Activated CD4-positive, alpha-beta T cell treated with anti-CD3 and anti-CD28 coated beads for 48 hours (primary cell): ENCODE results near the gene INTS12.

Source experiments
- DNase-seq: peaks from one replicate; pipeline ENCODE4 v3.0.0-alpha.2; 2020

INTS12 gene

DNA sequence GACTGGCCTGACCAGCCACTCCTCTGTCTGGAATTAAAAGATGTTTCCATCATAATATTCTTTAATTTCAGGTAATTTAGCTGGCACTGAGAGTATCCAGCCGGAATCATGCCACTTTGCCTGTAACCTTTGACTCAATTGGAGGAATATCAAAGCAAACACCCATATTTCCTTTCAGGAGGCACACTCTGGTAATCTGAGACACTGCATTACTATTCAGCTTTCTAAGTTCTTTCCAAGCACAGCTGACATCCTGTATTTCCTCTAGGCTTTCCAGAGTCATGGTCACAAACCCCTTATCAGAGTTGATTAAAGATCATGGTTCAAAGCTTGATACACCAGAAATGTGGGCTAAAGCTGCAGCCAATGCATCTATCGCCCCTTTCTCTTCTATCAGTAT is 29.3 kb downstream of the INTS12 start:
- DNase-seq, result no peak

DNA sequence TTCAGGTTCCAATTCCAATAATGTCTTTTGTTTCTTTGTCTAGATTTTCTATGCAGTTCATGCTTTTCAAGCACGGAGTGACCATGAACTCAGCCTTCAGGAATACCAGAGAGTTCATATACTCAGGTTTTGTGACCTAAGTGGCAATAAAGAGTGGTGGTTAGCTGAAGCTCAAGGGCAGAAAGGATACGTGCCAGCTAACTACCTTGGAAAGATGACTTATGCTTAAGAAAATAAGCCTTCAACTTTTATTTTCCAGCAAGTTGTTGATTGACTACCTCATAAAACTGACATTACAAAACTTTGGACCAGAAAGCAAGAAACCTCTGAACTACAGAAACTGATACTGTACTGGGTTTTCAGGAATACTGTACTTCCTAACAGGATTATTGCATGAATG is 30.8 kb downstream of the INTS12 start:
- no peak for DNase-seq

DNA sequence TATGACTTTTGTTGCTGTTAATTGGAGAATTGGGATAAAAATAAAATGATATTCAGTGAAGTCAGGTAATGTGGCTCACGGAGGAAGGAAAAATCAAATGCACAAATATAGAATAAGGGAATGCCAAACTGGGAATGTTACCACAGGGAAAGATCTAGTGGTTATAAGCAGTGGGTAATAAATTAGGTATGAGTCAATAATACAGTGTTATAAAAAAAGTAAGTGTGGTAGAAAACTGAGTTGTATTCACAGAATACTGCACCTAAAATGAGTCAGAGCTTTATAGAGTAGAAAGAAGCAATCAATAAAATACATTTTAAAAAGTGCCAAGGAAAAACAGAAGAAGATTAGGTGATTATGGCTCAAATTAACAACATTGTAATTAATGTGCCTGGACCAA is 34.5 kb downstream of the INTS12 start:
- DNase-seq, result no peak

DNA sequence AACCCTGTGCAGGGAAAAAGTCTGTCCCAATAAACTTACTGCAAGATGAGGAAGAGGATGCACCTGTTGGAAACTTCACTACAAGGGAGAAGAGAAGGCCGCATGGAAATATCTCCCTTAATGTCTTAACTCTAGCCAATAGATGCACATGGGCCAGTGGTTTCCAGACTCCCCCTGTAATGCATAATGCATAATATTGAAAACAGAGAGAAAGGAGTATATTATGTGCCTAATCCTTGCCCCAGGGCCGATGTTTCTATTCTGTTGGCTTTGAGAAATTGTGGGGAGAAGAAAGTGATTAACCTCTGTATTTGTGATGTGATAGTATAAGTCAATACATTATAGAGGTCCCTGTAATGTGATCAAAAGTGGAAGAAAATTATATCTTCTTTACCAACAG is 37.2 kb downstream of the INTS12 start:
- no peak for DNase-seq

DNA sequence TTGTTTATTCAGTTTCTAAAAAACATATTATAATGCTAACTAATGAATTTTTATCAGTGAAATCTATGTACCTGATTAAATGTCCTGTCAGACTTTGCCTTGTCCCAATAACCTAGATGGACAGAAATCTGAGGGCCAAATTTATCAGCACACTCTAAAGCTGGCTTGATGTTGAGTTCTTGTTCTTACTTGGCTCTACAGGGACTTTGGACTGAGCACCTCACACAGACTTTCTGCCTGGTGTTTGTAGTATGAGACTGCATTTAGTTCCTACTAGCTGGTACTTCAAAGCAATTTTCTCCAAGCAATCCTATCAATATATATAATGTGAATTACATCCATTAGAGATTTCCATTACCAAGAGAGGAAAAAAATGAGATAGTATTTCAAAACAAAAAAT is 37.8 kb downstream of the INTS12 start:
- no peak for DNase-seq

DNA sequence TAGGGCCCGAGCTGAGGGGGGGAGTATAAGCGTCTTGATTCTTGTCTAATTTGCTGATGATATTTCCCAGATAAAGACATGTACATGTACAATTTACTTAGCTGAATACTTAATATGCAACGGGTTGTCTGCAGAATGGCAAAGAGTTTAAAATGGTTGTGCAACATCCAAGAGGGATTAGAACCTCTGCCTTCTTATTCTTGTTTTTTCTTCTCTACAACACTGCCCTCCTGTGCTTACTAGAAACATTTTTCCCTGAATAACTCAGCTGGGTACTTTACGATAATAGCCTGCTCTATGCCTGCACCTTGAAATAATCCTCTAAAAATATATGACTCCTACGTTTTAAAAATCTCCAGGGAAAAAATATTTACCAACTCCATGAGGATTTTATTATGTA is 41.8 kb downstream of the INTS12 start:
- no peak for DNase-seq

DNA sequence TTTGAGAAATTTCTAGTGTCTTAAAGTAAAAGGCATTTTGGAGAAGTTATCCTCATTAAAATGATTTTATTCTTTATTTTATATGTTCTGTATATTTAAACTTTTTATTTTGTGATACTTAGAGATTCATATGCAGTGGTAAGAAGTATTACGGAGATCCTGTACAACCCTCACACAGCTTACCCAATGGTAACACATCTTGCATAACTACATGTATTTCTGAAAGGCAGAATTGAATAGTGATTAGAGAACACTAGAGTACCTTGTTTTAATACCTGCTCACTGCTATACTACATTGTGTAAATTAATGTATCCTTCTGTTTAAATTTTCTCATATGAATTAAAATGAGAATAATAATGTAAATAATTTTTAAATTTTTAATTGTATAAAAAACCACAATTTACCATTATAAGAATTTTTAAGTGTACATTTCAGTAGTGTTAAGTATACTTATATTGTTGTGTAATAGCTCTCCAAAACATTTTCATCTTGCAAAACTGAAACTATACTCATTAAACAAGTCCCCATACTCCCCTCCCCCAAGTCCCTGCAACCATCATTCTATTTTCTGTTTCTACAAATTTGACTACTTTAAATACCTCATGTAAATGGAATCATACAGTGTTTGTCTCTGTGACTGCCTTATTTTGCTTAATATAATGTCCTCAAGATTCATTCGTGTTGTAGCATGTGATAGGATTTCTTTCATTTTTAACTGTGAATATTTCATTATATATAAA is 45.4 kb downstream of the INTS12 start:
- DNase-seq, result no peak

DNA sequence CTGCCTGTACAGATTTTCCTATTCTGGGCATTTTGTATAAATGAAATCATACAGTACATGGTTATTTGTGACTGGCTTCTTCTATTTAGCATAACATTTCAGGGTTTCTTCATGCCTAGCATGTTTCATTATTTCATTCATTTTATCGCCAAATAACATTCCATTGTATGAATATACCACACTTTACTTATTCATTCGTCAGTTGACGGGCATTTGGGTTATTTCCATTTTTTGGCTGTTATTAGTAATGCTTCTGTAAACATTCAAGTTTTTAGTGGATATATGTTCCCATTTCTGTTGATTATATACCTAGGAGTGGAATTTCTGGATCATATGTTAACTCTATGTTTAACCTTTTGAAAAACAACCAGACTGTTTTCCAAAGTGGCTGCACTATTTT is 47.5 kb downstream of the INTS12 start:
- no peak for DNase-seq

DNA sequence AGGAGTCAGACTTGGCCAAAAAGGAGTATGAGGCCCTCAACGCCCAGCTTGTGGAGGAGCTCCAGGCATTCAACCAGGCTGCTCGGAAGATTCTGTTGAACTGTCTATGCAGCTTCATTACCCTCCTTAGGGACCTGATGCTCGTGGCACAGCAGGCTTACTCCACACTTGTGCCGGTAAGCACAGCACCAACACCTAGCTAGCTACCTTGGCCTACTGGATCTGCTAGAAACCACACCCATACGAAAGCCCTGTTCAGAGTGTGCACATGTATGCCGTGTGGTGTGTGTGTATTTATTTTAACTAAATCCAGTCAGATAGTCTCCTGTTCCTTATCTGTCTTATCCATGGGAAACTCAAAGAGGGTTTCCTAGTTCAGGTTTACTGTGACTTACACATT is 49.3 kb downstream of the INTS12 start:
- DNase-seq, result no peak

DNA sequence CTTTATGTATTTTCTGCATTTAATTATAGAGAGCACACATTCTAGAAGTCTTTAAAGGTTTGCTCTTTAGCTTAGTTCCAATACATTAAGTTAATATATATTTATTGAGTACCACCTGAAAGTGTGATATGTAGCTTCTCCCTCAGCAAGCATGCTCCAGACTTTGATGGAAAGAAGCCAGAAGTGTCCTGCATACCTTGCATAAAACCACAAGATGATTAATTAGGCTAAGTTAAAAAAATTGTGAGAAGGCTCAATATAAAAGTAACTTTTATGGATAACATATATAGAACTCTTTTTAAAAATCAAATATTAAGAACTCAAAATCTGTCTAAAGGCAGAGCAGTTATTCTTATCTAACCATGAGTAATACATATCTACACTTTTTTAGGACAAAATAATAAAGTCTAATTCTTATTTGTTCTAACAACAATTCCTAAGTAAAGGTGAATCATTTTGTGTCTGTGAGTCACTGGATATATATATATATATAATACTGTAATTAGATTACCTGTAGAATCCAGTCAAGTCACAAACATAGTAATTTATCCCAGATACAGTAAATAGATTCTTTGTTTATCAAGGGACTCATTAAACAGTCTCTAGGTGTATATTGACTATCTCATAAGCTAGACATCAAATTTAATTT is 51.2 kb downstream of the INTS12 start:
- DNase-seq, result no peak

DNA sequence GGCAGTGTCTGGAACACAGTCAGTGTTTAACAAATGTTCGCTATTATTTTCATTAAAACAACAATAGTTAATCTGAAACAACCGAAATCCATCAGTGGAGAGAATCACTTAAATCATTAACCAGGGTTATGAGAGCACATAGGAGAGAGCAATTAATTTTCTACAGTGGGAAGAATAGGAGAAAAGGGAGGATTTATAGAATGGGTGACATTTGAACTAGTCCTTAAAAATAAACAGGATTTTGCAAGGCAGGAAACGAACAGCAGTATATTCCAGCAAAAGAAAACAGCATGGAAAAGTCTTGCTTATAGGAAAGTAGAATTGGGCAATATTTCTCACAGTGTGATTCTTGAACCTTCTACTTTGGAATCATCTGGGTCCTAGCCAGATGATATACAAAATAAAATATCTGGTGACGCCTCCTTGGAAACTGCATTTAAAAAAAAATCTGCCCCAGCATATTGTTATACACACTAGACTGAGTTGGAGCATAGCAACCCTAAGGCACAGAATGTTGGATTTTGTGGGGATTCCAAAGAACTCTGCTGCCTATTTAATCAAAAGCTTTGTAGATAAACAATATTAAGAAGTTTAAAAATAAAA is 56.1 kb downstream of the INTS12 start:
- DNase-seq, result no peak

DNA sequence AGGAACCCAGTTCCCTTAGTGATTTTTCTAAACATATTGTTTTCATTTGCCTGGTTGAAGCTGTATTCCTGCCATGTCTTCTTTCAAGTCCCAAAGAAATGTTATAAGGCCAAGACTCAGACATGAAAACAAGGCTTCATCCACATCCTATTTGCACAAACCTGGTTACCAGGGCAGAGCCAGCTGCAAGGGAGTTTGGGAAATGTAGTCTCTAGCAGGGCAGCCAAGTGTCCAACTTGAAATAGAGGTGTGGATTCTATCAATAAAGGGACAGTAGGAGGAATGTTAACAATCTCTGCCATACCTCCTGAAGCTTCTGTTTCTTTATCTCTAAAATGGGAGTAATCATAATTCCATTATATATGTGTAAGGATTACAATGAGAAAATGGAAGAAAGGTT is 56.6 kb downstream of the INTS12 start:
- no peak for DNase-seq

DNA sequence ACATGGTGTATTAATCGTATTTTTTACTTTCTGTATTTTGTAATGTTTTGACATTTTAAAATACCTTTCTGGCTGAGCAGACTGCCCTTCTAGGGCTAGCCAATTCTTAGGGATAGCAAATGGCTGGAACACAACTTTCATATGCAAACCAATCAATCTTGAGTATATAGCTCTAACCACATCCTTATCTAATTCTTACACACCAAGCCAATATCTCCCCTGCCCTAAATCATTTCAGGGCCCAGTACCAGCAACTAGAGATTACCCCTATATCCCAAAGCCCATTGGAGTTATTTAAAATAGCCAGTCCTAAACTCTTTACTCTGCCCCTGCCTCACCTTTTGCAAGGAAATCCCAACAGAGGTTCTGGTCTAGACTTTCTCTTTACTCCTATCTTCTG is 58.3 kb downstream of the INTS12 start:
- no peak for DNase-seq

DNA sequence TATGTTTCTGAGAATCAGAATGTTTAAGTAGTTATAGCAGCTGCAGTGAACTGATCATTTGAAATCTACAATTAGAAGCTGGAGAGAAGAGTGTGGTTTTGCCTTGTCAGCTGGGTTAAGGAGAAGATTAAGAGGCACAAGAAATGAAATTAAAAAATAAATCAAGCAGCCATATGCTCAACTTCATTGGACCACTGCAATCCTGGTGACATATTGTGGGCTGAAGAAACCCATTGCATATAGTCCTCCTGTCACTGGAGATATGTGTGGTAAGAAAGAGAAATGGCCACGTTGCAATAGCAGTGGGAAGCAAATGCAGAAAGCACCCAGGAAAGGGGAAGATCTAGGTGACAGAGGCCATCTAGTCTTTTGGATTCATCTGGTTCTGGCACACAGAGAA is 63.0 kb downstream of the INTS12 start:
- no peak for DNase-seq

DNA sequence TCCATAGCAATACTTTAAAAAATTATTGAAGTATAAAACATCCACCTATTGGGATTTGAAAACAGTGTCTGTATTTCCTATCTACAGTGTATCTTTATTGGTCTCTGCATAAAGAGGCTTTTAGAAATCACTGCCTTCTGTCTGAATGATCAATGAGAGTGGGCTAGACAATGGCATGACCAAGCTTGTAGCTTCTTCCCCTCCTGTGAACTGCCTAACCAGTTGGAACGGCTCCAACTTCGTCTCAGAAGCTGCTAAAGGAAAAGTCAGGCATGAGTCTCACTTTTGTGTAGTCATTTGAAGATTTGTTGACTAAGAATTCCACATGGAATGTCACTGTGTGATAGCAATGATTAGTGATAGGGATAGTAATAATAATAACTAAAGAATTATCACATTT is 64.2 kb downstream of the INTS12 start:
- DNase-seq, result no peak

DNA sequence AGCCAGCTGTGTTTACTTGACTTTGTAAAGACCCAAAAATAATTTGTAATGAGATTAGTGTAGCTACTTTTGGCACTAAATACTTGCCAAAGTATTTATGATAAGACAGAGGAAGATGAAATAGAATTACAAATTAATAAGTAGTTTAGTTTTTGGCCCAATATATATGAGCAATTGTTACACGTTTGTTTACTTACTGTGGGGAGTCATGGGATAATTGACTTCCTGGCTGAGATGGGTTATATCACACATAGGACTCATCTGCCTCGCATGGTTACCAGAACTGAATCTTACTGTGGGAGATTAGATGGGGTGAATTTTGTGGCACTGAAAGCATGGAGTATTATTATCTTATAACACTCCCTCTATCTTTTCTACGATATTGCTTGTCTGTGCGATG is 66.6 kb downstream of the INTS12 start:
- DNase-seq, result no peak

DNA sequence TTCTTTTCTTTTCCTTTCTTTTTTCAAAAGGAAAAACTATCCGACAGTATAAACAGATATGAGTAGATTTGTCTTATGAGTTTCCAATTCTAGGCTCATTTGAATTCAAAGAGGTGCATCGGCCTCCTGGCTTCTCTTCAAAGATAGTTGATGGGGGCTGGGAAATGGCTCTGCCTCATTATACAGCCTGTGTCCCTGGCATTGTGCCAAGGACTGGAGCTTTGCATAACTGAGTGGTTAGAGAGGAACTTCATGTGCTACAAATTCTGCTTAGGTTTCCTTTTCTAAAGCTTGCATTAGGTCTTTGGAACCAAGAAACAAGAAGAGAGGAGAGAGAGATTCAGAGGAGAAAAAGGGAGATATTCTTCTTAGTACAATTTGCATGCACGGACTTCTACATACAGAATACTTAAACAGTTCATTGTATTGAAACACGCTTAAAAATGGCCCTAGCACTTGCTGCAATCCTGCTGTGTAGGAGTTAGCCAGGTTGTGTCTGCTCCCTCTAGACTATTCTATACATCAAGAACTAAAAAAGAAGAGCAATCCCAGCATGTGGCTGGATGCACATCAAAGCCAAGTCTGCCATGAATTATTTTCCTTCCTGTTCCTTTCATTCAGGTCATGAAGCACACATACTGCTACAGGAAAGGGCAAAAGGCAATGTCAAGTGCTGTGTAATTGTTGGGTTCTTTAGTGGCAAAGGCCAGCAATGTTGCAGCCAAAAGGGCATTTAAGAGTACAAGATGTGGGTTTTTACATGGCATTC is 70.9 kb downstream of the INTS12 start:
- peak; percentile 6 for DNase-seq

DNA sequence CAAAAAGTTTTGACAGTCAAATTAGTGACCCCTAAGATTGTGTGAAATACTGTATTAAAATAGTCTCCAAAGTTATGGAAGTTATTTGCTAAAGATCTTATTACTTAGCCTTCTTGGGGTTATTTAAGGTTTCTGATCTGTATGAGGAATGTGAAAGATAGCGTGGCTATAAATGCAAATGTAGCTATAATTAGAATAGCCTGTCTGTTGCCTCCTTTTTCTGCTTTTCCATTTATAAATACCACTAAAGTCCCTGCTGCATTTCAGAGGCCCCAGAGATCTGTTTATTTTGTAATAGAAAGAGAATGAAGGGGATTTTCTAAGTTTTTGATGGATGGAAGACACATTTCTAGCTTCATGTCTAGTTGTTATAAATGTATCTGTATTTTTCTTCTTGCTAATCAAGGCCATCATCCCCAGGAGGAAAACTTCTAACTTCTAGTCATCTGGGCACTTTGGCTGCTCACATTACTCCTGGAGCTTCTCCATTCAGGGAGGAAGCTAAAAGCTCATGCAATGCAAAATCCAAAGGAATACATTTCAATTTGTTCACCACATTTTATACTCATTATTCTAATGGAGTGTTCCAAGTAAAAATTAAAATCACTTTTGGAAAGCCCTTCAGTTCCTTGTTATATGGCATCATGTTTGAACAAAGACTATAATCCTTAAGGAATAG is 73.9 kb downstream of the INTS12 start:
- no peak for DNase-seq

DNA sequence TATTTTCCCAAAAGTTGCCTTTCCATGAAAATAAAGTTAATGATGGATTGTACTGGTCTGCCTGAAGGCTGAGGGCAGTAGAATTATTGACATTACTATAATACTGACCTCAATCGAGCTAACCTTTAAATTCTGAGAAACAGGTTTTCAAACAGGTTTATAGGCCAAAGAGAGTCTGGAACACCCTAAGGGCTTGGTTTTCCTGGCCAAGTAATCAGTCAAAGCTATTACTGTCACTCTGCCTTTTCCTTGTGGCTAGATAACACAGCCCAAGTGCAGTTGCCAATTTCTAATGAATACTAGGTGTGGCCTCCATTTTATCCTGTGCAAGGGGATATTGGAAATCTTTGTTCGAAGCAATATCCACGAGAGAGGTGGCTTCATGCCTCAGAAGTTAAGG is 75.2 kb downstream of the INTS12 start:
- no peak for DNase-seq
